ENCODE results near the gene TMBIM1. TPM values are rescaled to one million over a fixed set of nuclear protein-coding genes. Genes with fewer than 3 reads are reported as not detected.
A peak's percentile ranks its signal among the peaks of the same experiment; 100 is the strongest.

The TMBIM1 gene
- polyA plus RNA-seq, 3 donors, result 101 to 139 (median 129) TPM

DNA sequence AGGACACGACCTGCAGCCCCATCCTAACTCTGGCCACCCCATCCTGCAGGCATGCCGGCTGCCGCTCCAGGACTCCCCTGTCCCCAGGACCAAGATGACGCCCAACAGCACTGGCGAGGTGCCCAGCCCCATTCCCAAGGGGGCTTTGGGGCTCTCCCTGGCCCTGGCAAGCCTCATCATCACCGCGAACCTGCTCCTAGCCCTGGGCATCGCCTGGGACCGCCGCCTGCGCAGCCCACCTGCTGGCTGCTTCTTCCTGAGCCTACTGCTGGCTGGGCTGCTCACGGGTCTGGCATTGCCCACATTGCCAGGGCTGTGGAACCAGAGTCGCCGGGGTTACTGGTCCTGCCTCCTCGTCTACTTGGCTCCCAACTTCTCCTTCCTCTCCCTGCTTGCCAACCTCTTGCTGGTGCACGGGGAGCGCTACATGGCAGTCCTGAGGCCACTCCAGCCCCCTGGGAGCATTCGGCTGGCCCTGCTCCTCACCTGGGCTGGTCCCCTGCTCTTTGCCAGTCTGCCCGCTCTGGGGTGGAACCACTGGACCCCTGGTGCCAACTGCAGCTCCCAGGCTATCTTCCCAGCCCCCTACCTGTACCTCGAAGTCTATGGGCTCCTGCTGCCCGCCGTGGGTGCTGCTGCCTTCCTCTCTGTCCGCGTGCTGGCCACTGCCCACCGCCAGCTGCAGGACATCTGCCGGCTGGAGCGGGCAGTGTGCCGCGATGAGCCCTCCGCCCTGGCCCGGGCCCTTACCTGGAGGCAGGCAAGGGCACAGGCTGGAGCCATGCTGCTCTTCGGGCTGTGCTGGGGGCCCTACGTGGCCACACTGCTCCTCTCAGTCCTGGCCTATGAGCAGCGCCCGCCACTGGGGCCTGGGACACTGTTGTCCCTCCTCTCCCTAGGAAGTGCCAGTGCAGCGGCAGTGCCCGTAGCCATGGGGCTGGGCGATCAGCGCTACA, 29.4 kb downstream of the TMBIM1 start:
- DNase-seq, result no peak
- H3K4me1 ChIP-seq (ENCODE audit: control insufficient read depth in 1 of 2, insufficient read depth in 2 of 2, low read length in 2 of 2), result peaks cover 69 to 76% of the 10 kb centered on the region in 2 donors
- TF ChIP-seq, protein P1, sequence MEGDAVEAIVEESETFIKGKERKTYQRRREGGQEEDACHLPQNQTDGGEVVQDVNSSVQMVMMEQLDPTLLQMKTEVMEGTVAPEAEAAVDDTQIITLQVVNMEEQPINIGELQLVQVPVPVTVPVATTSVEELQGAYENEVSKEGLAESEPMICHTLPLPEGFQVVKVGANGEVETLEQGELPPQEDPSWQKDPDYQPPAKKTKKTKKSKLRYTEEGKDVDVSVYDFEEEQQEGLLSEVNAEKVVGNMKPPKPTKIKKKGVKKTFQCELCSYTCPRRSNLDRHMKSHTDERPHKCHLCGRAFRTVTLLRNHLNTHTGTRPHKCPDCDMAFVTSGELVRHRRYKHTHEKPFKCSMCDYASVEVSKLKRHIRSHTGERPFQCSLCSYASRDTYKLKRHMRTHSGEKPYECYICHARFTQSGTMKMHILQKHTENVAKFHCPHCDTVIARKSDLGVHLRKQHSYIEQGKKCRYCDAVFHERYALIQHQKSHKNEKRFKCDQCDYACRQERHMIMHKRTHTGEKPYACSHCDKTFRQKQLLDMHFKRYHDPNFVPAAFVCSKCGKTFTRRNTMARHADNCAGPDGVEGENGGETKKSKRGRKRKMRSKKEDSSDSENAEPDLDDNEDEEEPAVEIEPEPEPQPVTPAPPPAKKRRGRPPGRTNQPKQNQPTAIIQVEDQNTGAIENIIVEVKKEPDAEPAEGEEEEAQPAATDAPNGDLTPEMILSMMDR (IDR thresholded peaks at IDR 0.05), result no peak
- no peaks in the 10 kb centered on the region for H3K27me3 ChIP-seq (ENCODE audit: control insufficient read depth in 2 of 2, insufficient read depth in 2 of 2, low read length in 2 of 2)
- Mint-ChIP-seq H3K4me1 (peaks cover 85% of the 10 kb centered on the region), H3K27me3 (ENCODE audit: low read depth in 3 of 3) (no peaks in the 10 kb centered on the region), H3K4me3 (peak overlapping the region in 1 of 2 donors; percentile 35), H3K9me3 (no peaks in the 10 kb centered on the region), H3K27ac (peak overlapping the region in 5 of 7 donors; percentile 54 to 88 (median 58)), H3K36me3 (peaks cover 39 to 61% of the 10 kb centered on the region in 2 donors)
- no peak overlapping the region for H2AFZ ChIP-seq (ENCODE audit: insufficient read depth, low read depth, low read length, poor library complexity, severe bottlenecking)
- peak overlapping the region; percentile 97 for H3K4me2 ChIP-seq (replicated peaks; ENCODE audit: extremely low read depth, low read length, poor library complexity, severe bottlenecking)
- peak overlapping the region in 1 of 3 experiments; percentile 85 for H3K4me3 ChIP-seq (replicated peaks in 1 of 3; ENCODE audit: low read depth in 2 of 3, low read length in 3 of 3)
- H4K20me1 ChIP-seq (ENCODE audit: insufficient read depth, low read length), result peaks cover 65% of the 10 kb centered on the region
- 90% methylated on average over 38 of the region's 39 CpGs for WGBS (ENCODE audit: insufficient coverage)
- peak overlapping the region; percentile 87 to 93 for H3K27ac ChIP-seq (ENCODE audit: low read depth in 1 of 2, low read length in 2 of 2)
- intact Hi-C loops (cut with micrococcal nuclease), result loop anchor here in 1 of 2 donors (5.0 kb wide), 1 partner anchor 41 kb away; no protein-coding TSS in a partner anchor
- H3K9me3 ChIP-seq (replicated peaks in 1 of 2; ENCODE audit: control insufficient read depth in 1 of 2, insufficient read depth in 1 of 2, low read length in 2 of 2), result no peaks in the 10 kb centered on the region
- peaks cover 49 to 56% of the 10 kb centered on the region in 2 donors for H3K36me3 ChIP-seq (replicated peaks in 1 of 2; ENCODE audit: control insufficient read depth in 1 of 2, insufficient read depth in 2 of 2, low read length in 2 of 2)
- no peak overlapping the region for H3K9ac ChIP-seq (ENCODE audit: insufficient read depth, low read length, poor library complexity, severe bottlenecking)
- H3K79me2 ChIP-seq (ENCODE audit: insufficient read depth, low read length), result peaks cover 87% of the 10 kb centered on the region

DNA sequence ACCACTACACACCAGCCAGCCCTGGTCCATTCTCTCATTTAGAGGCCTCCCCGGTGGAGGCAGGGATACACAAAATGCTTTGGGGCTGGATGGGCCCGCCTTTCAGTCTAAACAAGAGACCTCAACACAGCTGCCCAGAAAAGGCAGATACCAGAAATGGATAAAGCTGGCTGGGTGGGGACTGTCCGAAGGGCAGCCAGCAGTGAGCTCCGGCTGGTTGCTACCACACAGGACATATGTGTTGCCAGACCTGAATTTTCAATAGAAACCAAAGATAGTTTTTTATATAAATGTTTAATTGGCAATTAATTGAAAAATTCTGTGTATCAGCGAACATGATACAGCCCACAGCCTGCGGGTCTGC, 30.1 kb downstream of the TMBIM1 start:
- Histone ChIP-seq H3K27ac (ENCODE audit: low read depth in 1 of 2, low read length in 2 of 2) (peak overlapping the region; percentile 87 to 93), H3K9me3 (replicated peaks in 1 of 2; ENCODE audit: control insufficient read depth in 1 of 2, insufficient read depth in 1 of 2, low read length in 2 of 2) (no peaks in the 10 kb centered on the region), H3K4me3 (replicated peaks in 1 of 3; ENCODE audit: low read depth in 2 of 3, low read length in 3 of 3) (peak overlapping the region in 2 of 3 experiments; percentile 45 to 85), H4K20me1 (ENCODE audit: insufficient read depth, low read length) (peaks cover 60% of the 10 kb centered on the region), H3K36me3 (replicated peaks in 1 of 2; ENCODE audit: control insufficient read depth in 1 of 2, insufficient read depth in 2 of 2, low read length in 2 of 2) (peaks cover 44 to 49% of the 10 kb centered on the region in 2 donors), H3K4me1 (ENCODE audit: control insufficient read depth in 1 of 2, insufficient read depth in 2 of 2, low read length in 2 of 2) (peaks cover 75 to 82% of the 10 kb centered on the region in 2 donors), H2AFZ (ENCODE audit: insufficient read depth, low read depth, low read length, poor library complexity, severe bottlenecking) (no peak overlapping the region), H3K4me2 (replicated peaks; ENCODE audit: extremely low read depth, low read length, poor library complexity, severe bottlenecking) (peak overlapping the region; percentile 97), H3K9ac (ENCODE audit: insufficient read depth, low read length, poor library complexity, severe bottlenecking) (peak overlapping the region; percentile 70), H3K79me2 (ENCODE audit: insufficient read depth, low read length) (peaks cover 80% of the 10 kb centered on the region), H3K27me3 (ENCODE audit: control insufficient read depth in 2 of 2, insufficient read depth in 2 of 2, low read length in 2 of 2) (no peaks in the 10 kb centered on the region)
- H3K9me3 Mint-ChIP-seq, result no peaks in the 10 kb centered on the region
- H3K4me3 Mint-ChIP-seq, result peak overlapping the region; percentile 84 to 93
- WGBS (ENCODE audit: insufficient coverage), result 87% methylated on average over 3 of the region's 6 CpGs
- no peaks in the 10 kb centered on the region for H3K27me3 Mint-ChIP-seq (ENCODE audit: low read depth in 3 of 3)
- no peak for DNase-seq
- peaks cover 87% of the 10 kb centered on the region for H3K4me1 Mint-ChIP-seq
- H3K36me3 Mint-ChIP-seq, result peaks cover 33 to 54% of the 10 kb centered on the region in 2 donors
- H3K27ac Mint-ChIP-seq, result peak overlapping the region; percentile 86 to 96 (median 92)
- intact Hi-C loops (cut with micrococcal nuclease), result loop anchor here in 1 of 2 donors (5.0 kb wide), 1 partner anchor 40 kb away; no protein-coding TSS in a partner anchor
- TF ChIP-seq, protein P1 (IDR thresholded peaks at IDR 0.05), result no peak
